GM23338 (cell line): ENCODE data around the gene TTC12. TPM values are rescaled to one million over a fixed set of nuclear protein-coding genes. Genes with fewer than 3 reads are reported as not detected.
A peak's percentile ranks its signal among the peaks of the same experiment; 100 is the strongest.

ENCODE experiments used
- ATAC-seq: fragments of 200-7000 bp; cut with Tn5 transposase; 3 replicates; pipeline ENCODE4 v1.9.1; 2020
- DNase-seq: peaks from one replicate; pipeline ENCODE4 v3.0.0-alpha.2; 2015; ENCODE audit warnings: low spot score
- H2AFZ ChIP-seq: fragments of 200-600 bp; sonication (generic); 2 replicates; pipeline ENCODE4 v1.8.0; 2016; ENCODE audit warnings: antibody characterized with exemption, mild to moderate bottlenecking, moderate library complexity
- H3F3A ChIP-seq: fragments of 200-600 bp; sonication (generic); replicated peaks from 2 replicates; pipeline ENCODE4 v1.8.0; 2017; ENCODE audit warnings: antibody characterized with exemption, mixed run types, low read depth
- H3K27ac ChIP-seq: fragments of 200-600 bp; sonication (generic); 2 replicates; pipeline ENCODE4 v1.6.1; 2016; ENCODE audit warnings: low read depth
- H3K27me3 ChIP-seq: fragments of 200-600 bp; sonication (generic); 2 replicates; pipeline ENCODE4 v1.8.0; 2016; ENCODE audit warnings: mild to moderate bottlenecking, mixed run types, moderate library complexity; ENCODE audit not compliant: insufficient read depth
- H3K36me3 ChIP-seq: fragments of 200-600 bp; sonication (generic); 2 replicates; pipeline ENCODE4 v1.8.0; 2016; ENCODE audit warnings: mild to moderate bottlenecking; ENCODE audit not compliant: insufficient read depth
- H3K4me1 ChIP-seq: fragments of 200-600 bp; sonication (generic); 2 replicates; pipeline ENCODE4 v1.8.0; 2016; ENCODE audit warnings: mild to moderate bottlenecking, moderate library complexity; ENCODE audit not compliant: insufficient read depth
- H3K4me2 ChIP-seq: fragments of 200-600 bp; sonication (generic); 2 replicates; pipeline ENCODE4 v1.7.1; 2017; ENCODE audit warnings: mixed run types
- H3K4me3 ChIP-seq: fragments of 200-600 bp; sonication (generic); 2 replicates; pipeline ENCODE4 v1.6.1; 2016; ENCODE audit warnings: mixed run types
- H3K79me2 ChIP-seq: fragments of 200-600 bp; sonication (generic); replicated peaks from 2 replicates; pipeline ENCODE4 v1.8.0; 2017; ENCODE audit warnings: mild to moderate bottlenecking; ENCODE audit not compliant: insufficient read depth
- H3K9me2 ChIP-seq: fragments of 200-600 bp; sonication (generic); 2 replicates; pipeline ENCODE4 v1.8.0; 2017; ENCODE audit not compliant: insufficient read depth
- H4K20me1 ChIP-seq: fragments of 200-600 bp; sonication (generic); replicated peaks from 2 replicates; pipeline ENCODE4 v1.8.0; 2017; ENCODE audit warnings: mild to moderate bottlenecking; ENCODE audit not compliant: insufficient read depth
- H3K27ac Mint-ChIP-seq: 2 replicates; pipeline ENCODE4 v1.8.0; 2020; ENCODE audit warnings: inconsistent platforms, mild to moderate bottlenecking, moderate library complexity, mixed read lengths
- H3K27me3 Mint-ChIP-seq: 3 replicates; pipeline ENCODE4 v1.8.0; 2022; ENCODE audit warnings: low read depth, mild to moderate bottlenecking, moderate library complexity, mixed read lengths, inconsistent platforms; ENCODE audit not compliant: insufficient read depth, poor library complexity
- H3K36me3 Mint-ChIP-seq: 3 replicates; pipeline ENCODE4 v1.8.0; 2021; ENCODE audit warnings: low read depth, mild to moderate bottlenecking, inconsistent platforms, moderate library complexity, mixed read lengths
- H3K4me1 Mint-ChIP-seq: 3 replicates; pipeline ENCODE4 v1.8.0; 2020; ENCODE audit warnings: mild to moderate bottlenecking, inconsistent platforms, mixed read lengths
- H3K4me3 Mint-ChIP-seq: 3 replicates; pipeline ENCODE4 v1.8.0; 2021; ENCODE audit warnings: moderate library complexity, mild to moderate bottlenecking, inconsistent platforms, mixed read lengths
- H3K9me3 Mint-ChIP-seq: 3 replicates; pipeline ENCODE4 v1.8.0; 2020; ENCODE audit warnings: moderate library complexity, mild to moderate bottlenecking, inconsistent platforms, mixed read lengths
- CREB1 ChIP-seq: fragments of 250-450 bp; sonication (Bioruptor Pico); IDR thresholded peaks from 2 replicates; pipeline ENCODE4 v1.5.0; 2020; ENCODE audit warnings: low read depth, mild to moderate bottlenecking, moderate library complexity
- NANOG ChIP-seq: IDR thresholded peaks from 2 replicates; pipeline ENCODE4 v1.6.1; 2016; ENCODE audit warnings: antibody characterized with exemption, borderline replicate concordance
- POLR2AphosphoS5 ChIP-seq: IDR thresholded peaks from 2 replicates; pipeline ENCODE4 v1.6.1; 2016; ENCODE audit warnings: antibody characterized with exemption, low read depth
- STAT1 ChIP-seq: IDR thresholded peaks from one replicate; pipeline ENCODE4 v1.6.1; 2016; ENCODE audit warnings: antibody characterized with exemption; ENCODE audit not compliant: unreplicated experiment
- ZNF114 ChIP-seq: fragments of 250-450 bp; sonication (Bioruptor Pico); IDR thresholded peaks from 2 replicates; pipeline ENCODE4 v1.5.0; 2020; ENCODE audit warnings: mild to moderate bottlenecking, moderate library complexity
- polyA plus RNA-seq: library from polyadenylated mRNA; unstranded; fragments of >200 nt; fragmentation: Nextera tagmentation; extraction: Ambion mirVana; gene quantifications from 2 replicates; pipeline ENCODE4 v1.2.1, GENCODE V29; 2016
- total RNA-seq: library from RNA; depleted of rRNA; stranded (reverse); fragments of >200 nt; shearing (Covaris generic); gene quantifications from 2 replicates; pipeline ENCODE4 v1.2.3, GENCODE V29; 2014
- TF ChIP-seq, protein P1 (sequence below): IDR thresholded peaks from one replicate; pipeline ENCODE4 v1.6.1; 2018; ENCODE audit warnings: antibody characterized with exemption; ENCODE audit not compliant: unreplicated experiment
- TF ChIP-seq, protein P2 (sequence below): fragments of 250-450 bp; sonication (Bioruptor Pico); IDR thresholded peaks from 2 replicates; pipeline ENCODE4 v1.5.0; 2020; ENCODE audit warnings: mild to moderate bottlenecking, moderate library complexity
- TF ChIP-seq, protein P3 (sequence below): IDR thresholded peaks from 2 replicates; pipeline ENCODE4 v1.6.1; 2016; ENCODE audit warnings: antibody characterized with exemption

Gene TTC12
- total and polyA plus RNA-seq, 2 experiments from 2014 or later = 3.4 to 12.5 TPM

DNA sequence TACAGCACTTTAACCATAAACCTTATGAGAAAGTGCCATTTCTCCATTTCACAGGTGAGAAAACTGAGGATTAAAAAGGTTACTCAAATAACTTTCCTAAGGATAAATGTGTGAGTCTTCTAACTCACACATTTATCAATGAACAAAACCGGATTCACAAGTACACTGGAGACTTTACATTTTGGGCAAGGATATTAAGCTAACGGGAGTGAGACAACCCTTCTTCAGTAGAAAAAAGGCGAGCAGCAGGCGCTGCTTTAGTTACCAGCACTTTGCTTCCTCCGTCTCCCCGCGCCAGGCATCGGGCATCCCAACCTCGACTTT, 356 bp upstream of the TTC12 start (continued):
- TF ChIP-seq, protein P1, sequence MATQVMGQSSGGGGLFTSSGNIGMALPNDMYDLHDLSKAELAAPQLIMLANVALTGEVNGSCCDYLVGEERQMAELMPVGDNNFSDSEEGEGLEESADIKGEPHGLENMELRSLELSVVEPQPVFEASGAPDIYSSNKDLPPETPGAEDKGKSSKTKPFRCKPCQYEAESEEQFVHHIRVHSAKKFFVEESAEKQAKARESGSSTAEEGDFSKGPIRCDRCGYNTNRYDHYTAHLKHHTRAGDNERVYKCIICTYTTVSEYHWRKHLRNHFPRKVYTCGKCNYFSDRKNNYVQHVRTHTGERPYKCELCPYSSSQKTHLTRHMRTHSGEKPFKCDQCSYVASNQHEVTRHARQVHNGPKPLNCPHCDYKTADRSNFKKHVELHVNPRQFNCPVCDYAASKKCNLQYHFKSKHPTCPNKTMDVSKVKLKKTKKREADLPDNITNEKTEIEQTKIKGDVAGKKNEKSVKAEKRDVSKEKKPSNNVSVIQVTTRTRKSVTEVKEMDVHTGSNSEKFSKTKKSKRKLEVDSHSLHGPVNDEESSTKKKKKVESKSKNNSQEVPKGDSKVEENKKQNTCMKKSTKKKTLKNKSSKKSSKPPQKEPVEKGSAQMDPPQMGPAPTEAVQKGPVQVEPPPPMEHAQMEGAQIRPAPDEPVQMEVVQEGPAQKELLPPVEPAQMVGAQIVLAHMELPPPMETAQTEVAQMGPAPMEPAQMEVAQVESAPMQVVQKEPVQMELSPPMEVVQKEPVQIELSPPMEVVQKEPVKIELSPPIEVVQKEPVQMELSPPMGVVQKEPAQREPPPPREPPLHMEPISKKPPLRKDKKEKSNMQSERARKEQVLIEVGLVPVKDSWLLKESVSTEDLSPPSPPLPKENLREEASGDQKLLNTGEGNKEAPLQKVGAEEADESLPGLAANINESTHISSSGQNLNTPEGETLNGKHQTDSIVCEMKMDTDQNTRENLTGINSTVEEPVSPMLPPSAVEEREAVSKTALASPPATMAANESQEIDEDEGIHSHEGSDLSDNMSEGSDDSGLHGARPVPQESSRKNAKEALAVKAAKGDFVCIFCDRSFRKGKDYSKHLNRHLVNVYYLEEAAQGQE = no peak
- no peak for TF ChIP-seq POLR2AphosphoS5

DNA sequence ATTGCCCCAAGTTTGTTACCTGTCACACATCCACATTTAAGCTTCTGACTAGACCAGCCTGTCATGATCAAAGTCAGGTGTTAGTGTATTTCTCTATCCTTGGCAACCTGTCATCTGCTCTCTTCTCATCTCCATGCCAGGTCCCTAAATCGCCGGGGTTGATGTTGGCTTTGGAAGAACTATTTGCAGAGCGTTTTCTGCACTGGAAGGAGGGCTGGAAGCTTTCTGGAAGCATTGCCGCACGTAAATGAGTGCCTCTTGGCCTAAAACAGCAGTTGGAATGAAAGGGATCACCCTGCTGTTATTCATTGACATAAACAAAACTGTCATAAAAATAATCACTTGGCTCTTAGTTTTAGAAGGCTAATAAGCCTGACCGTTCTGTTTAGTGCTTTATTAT, 1.4 kb downstream of the TTC12 start:
- peak overlapping the region; percentile 82 for H3K4me3 Mint-ChIP-seq
- H3K9me2 ChIP-seq = no peaks in the 10 kb centered on the region
- ATAC-seq (no peak), DNase-seq (no peak)
- H3K36me3 Mint-ChIP-seq = peaks cover 15% of the 10 kb centered on the region; the same call in 2 of the 3 replicates
- 0 out of 2 replicates have a peak, but pooled peaks cover 6% of the 10 kb centered on the region for H3K27me3 ChIP-seq
- H4K20me1 ChIP-seq = no peaks in the 10 kb centered on the region
- peaks cover 19% of the 10 kb centered on the region for H3K4me1 Mint-ChIP-seq
- peaks cover 17% of the 10 kb centered on the region for H3K4me1 ChIP-seq
- H3K27ac ChIP-seq = no peak overlapping the region
- H3K27me3 Mint-ChIP-seq = peaks cover 8% of the 10 kb centered on the region
- peaks cover 4% of the 10 kb centered on the region; the same call in 2 of the 3 replicates for H3K9me3 Mint-ChIP-seq
- no peak overlapping the region for H3K27ac Mint-ChIP-seq
- H3K36me3 ChIP-seq = no peaks in the 10 kb centered on the region
- no peaks in the 10 kb centered on the region for H3F3A ChIP-seq
- no peaks in the 10 kb centered on the region for H3K79me2 ChIP-seq
- peak overlapping the region; percentile 92; the same call in 1 of the 2 replicates for H3K4me2 ChIP-seq
- no peak overlapping the region for H2AFZ ChIP-seq
- H3K4me3 ChIP-seq = peak overlapping the region; percentile 86; the same call in 1 of the 2 replicates
- no peak for TF ChIP-seq ZNF114 (CRISPR knock-in tag)
- no peak for TF ChIP-seq NANOG
- TF ChIP-seq, protein P2, sequence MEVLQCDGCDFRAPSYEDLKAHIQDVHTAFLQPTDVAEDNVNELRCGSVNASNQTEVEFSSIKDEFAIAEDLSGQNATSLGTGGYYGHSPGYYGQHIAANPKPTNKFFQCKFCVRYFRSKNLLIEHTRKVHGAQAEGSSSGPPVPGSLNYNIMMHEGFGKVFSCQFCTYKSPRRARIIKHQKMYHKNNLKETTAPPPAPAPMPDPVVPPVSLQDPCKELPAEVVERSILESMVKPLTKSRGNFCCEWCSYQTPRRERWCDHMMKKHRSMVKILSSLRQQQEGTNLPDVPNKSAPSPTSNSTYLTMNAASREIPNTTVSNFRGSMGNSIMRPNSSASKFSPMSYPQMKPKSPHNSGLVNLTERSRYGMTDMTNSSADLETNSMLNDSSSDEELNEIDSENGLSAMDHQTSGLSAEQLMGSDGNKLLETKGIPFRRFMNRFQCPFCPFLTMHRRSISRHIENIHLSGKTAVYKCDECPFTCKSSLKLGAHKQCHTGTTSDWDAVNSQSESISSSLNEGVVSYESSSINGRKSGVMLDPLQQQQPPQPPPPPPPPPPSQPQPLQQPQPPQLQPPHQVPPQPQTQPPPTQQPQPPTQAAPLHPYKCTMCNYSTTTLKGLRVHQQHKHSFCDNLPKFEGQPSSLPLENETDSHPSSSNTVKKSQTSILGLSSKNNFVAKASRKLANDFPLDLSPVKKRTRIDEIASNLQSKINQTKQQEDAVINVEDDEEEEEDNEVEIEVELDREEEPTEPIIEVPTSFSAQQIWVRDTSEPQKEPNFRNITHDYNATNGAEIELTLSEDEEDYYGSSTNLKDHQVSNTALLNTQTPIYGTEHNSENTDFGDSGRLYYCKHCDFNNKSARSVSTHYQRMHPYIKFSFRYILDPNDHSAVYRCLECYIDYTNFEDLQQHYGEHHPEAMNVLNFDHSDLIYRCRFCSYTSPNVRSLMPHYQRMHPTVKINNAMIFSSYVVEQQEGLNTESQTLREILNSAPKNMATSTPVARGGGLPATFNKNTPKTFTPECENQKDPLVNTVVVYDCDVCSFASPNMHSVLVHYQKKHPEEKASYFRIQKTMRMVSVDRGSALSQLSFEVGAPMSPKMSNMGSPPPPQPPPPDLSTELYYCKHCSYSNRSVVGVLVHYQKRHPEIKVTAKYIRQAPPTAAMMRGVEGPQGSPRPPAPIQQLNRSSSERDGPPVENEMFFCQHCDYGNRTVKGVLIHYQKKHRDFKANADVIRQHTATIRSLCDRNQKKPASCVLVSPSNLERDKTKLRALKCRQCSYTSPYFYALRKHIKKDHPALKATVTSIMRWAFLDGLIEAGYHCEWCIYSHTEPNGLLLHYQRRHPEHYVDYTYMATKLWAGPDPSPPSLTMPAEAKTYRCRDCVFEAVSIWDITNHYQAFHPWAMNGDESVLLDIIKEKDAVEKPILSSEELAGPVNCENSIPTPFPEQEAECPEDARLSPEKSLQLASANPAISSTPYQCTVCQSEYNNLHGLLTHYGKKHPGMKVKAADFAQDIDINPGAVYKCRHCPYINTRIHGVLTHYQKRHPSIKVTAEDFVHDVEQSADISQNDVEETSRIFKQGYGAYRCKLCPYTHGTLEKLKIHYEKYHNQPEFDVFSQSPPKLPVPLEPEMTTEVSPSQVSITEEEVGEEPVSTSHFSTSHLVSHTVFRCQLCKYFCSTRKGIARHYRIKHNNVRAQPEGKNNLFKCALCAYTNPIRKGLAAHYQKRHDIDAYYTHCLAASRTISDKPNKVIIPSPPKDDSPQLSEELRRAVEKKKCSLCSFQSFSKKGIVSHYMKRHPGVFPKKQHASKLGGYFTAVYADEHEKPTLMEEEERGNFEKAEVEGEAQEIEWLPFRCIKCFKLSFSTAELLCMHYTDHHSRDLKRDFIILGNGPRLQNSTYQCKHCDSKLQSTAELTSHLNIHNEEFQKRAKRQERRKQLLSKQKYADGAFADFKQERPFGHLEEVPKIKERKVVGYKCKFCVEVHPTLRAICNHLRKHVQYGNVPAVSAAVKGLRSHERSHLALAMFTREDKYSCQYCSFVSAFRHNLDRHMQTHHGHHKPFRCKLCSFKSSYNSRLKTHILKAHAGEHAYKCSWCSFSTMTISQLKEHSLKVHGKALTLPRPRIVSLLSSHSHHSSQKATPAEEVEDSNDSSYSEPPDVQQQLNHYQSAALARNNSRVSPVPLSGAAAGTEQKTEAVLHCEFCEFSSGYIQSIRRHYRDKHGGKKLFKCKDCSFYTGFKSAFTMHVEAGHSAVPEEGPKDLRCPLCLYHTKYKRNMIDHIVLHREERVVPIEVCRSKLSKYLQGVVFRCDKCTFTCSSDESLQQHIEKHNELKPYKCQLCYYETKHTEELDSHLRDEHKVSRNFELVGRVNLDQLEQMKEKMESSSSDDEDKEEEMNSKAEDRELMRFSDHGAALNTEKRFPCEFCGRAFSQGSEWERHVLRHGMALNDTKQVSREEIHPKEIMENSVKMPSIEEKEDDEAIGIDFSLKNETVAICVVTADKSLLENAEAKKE (CRISPR knock-in tag) = no peak
- TF ChIP-seq, protein P3, sequence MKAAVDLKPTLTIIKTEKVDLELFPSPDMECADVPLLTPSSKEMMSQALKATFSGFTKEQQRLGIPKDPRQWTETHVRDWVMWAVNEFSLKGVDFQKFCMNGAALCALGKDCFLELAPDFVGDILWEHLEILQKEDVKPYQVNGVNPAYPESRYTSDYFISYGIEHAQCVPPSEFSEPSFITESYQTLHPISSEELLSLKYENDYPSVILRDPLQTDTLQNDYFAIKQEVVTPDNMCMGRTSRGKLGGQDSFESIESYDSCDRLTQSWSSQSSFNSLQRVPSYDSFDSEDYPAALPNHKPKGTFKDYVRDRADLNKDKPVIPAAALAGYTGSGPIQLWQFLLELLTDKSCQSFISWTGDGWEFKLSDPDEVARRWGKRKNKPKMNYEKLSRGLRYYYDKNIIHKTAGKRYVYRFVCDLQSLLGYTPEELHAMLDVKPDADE = no peak
- TF ChIP-seq STAT1 = no peak
- TF ChIP-seq POLR2AphosphoS5 = no peak
- TF ChIP-seq, protein P1 = no peak
- no peak for TF ChIP-seq CREB1 (CRISPR knock-in tag)
